Breast epithelium (tissue), 4 donors: ENCODE results near the gene NDUFB10. TPM values are rescaled to one million over a fixed set of nuclear protein-coding genes. Genes with fewer than 3 reads are reported as not detected.
A peak's percentile ranks its signal among the peaks of the same experiment; 100 is the strongest.

ENCODE experiments used
- DNase-seq, 2 donors: peaks; one replicate each; pipeline ENCODE4 v3.0.0-alpha.2; 2019; ENCODE audit warnings: low spot score in 2 of 2
- H3K27ac ChIP-seq, 2 donors: fragments of 200-600 bp; sonication (generic) in 1 of 2; one replicate each; pipeline ENCODE4 v1.5.1; 2016 to 2019; ENCODE audit warnings: mild to moderate bottlenecking in 1 of 2
- H3K27me3 ChIP-seq, 2 donors: fragments of 200-600 bp; sonication (generic) in 1 of 2; one replicate each; pipeline versions ENCODE4 v1.5.1 to v1.6.0; 2017 to 2019; ENCODE audit warnings: control low read depth in 1 of 2, mild to moderate bottlenecking in 1 of 2
- H3K36me3 ChIP-seq: fragments of 200-600 bp; one replicate; pipeline ENCODE4 v1.5.1; 2019
- H3K4me1 ChIP-seq, 2 donors: fragments of 200-600 bp; sonication (generic); one replicate each; pipeline ENCODE4 v1.5.1; 2016 to 2019; ENCODE audit warnings: control low read depth in 1 of 2
- H3K4me3 ChIP-seq, 3 donors: fragments of 200-600 bp; sonication (generic); 1 replicate in 2 of 3; 2 replicates in 1 of 3; pipeline ENCODE4 v1.5.1; 2016 to 2019; ENCODE audit warnings: mild to moderate bottlenecking in 3 of 3, moderate library complexity in 2 of 3
- H3K9me3 ChIP-seq, 2 donors: fragments of 200-600 bp; sonication (generic) in 1 of 2; one replicate each; pipeline ENCODE4 v1.5.1; 2016 to 2019; ENCODE audit warnings: control low read depth in 1 of 2
- CTCF ChIP-seq, 3 donors: fragments of 450-650 bp; IDR thresholded peaks; one replicate each; pipeline ENCODE4 v1.5.1; 2016 to 2017; ENCODE audit warnings: antibody characterized with exemption in 3 of 3, mild to moderate bottlenecking in 3 of 3, moderate library complexity in 3 of 3
- POLR2A ChIP-seq: fragments of 450-650 bp; IDR thresholded peaks from one replicate; pipeline ENCODE4 v1.6.1; 2016; ENCODE audit warnings: antibody characterized with exemption, mild to moderate bottlenecking, moderate library complexity
- POLR2AphosphoS5 ChIP-seq, 3 donors: sonication (generic); formaldehyde crosslinking; IDR thresholded peaks; one replicate each; pipeline ENCODE4 v1.6.1; 2017; ENCODE audit warnings: antibody characterized with exemption in 3 of 3
- intact Hi-C: fragments of 100-400 bp; cut with DNase I; formaldehyde crosslinking; loops from one replicate; pipeline ENCODE4 v1.15.1; 2023; ENCODE audit warnings: low total_unique reads
- total RNA-seq, 3 donors: library from RNA; depleted of rRNA; stranded (reverse); fragments of >200 nt; gene quantifications; one replicate each; pipeline ENCODE4 v1.1.0, GENCODE V29; 2016

Gene NDUFB10
- total RNA-seq, 3 donors from 2014 or later, result 114 to 233 (median 144) TPM

DNA sequence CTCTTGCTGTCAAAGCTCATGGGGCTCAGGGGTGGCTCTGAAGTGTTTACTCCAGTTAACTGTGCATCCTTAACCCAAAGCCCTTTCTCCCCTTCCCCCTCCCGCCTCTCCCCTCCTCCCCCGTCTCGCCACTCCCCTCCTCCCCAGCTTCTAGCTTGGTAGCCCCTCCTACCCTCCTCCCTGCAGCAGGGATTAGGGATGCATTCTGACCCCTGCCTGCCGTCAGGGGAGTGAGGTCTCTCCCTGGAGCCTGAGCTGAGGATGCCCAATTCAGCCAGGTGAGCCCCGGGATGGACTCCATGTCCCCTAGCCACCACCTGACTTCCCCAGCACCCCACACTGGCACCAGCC, 42.7 kb upstream of the NDUFB10 start:
- H3K36me3 ChIP-seq, result no peaks in the 10 kb centered on the region

DNA sequence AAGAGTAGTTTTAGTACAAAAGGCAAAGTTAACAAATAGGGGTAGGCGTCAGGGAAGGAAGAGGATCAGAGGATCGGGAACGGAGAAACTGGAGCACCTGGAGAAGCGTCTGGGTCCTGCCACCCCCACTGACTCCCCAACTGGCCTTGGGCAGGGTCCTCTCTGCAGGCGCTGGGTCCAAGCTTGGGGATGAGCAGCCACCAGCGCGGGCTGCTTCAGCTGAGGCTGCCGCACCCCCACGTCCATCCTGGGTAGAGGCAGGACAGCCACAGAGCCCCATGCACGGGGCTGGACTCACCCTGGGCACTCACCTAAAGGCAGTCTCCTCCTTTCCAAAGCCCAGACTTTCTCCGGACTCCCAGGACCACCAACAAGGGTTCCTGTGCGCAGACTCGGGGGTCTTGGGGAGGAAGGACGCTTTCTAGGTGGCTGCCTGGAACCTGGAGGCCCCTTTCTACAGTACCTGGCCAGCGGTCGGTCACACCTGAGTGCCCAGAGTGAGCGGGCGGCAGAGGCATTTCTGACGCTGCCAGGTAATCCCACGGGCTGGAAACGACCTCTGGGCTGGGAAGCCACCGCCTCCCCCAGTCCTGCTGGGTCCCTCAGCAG, 42.2 kb upstream of the NDUFB10 start:
- H3K27ac ChIP-seq, result no peak overlapping the region
- H3K4me3 ChIP-seq, result peak overlapping the region in 2 of 3 donors; percentile 15 to 51
- no peaks in the 10 kb centered on the region for H3K9me3 ChIP-seq
- H3K4me1 ChIP-seq, result no peaks in the 10 kb centered on the region
- TF ChIP-seq POLR2A (no peak), POLR2AphosphoS5 (IDR thresholded peaks at IDR 0.05) (no peak), CTCF (IDR thresholded peaks at IDR 0.05) (no peak)
- intact Hi-C loops, result no loop called here
- DNase-seq, result no peak
- H3K36me3 ChIP-seq, result no peaks in the 10 kb centered on the region
- H3K27me3 ChIP-seq, result peaks cover 0 to 71% of the 10 kb centered on the region in 2 donors

More for the DNA sequence above, 42.7 kb upstream of the NDUFB10 start:
- Histone ChIP-seq H3K27ac (no peak overlapping the region), H3K9me3 (no peaks in the 10 kb centered on the region), H3K27me3 (peaks cover 0 to 66% of the 10 kb centered on the region in 2 donors), H3K4me3 (no peak overlapping the region), H3K4me1 (no peaks in the 10 kb centered on the region)
- no peak for DNase-seq
- intact Hi-C loops, result no loop called here
- TF ChIP-seq CTCF (IDR thresholded peaks at IDR 0.05), result no peak
- no peak for TF ChIP-seq POLR2AphosphoS5 (IDR thresholded peaks at IDR 0.05)
- TF ChIP-seq POLR2A, result no peak

DNA sequence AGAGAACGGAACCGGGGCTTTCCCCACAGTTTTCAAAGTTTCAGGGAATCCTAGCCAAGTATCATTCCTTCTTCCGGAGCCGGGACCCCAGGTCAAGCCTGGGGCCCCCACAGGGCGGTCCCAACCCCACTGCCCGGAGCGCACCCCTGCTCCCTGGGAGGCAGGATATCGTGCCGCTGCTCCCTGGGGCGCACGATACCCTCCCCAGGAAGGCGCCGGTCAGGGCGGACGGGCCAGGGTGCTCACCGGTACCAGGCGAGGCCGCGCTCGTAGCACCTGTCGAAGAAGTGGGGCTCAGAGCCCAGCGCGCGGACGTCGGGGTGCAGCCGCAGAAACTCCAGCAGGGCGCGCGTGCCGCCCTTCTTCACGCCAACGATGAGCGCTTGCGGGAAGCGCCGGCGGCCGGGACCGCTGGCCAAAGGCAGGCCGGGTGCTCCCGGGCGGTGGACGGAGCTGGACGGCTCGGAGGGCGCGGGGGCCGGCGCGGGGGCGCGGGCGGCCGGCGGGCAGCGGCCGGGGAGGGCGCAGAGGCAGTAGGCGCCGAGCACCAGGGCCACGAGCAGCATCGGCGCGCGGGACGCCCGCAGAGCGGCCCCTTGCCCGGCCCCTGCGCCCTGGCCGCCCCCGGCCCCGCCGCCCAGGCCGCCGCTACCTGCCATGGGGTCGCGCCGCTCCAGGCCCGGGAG, 41.5 kb upstream of the NDUFB10 start:
- no peak for TF ChIP-seq POLR2AphosphoS5 (IDR thresholded peaks at IDR 0.05)
- TF ChIP-seq POLR2A, result no peak
- no peak for TF ChIP-seq CTCF (IDR thresholded peaks at IDR 0.05)
- Histone ChIP-seq H3K4me3 (peak overlapping the region in 2 of 3 donors; percentile 23 to 51), H3K9me3 (no peaks in the 10 kb centered on the region), H3K27ac (no peak overlapping the region), H3K36me3 (no peaks in the 10 kb centered on the region), H3K4me1 (no peaks in the 10 kb centered on the region), H3K27me3 (peaks cover 0 to 76% of the 10 kb centered on the region in 2 donors)
- intact Hi-C loops, result no loop called here
- DNase-seq, result no peak

GRCh38 chr16:1918351-1919326, 40.7 kb upstream of the NDUFB10 start, which contains the start of gene HS3ST6:
TSS of gene HS3ST6 (minus strand) at chr16:1918415. CDS start at chr16:1918323, 92 bp downstream.
- Histone ChIP-seq H3K27ac (no peak within 1 kb of the TSS), H3K27me3 (peaks cover 0 to 83% of the 10 kb centered on the region in 2 donors), H3K4me1 (no peaks in the 10 kb centered on the region), H3K9me3 (no peaks in the 10 kb centered on the region), H3K4me3 (peak within 1 kb of the TSS in 2 of 3 donors; percentile 23 to 51), H3K36me3 (no peaks in the 10 kb centered on the region)
- DNase-seq, result no peak
- intact Hi-C loops, result no loop called here
- TF ChIP-seq POLR2A, result no peak
- no peak for TF ChIP-seq POLR2AphosphoS5 (IDR thresholded peaks at IDR 0.05)
- no peak for TF ChIP-seq CTCF (IDR thresholded peaks at IDR 0.05)
